Breast epithelium (tissue), 4 donors: ENCODE measurements around the gene IER3IP1. TPM values are rescaled to one million over a fixed set of nuclear protein-coding genes. Genes with fewer than 3 reads are reported as not detected.

Experiments
- DNase-seq, 2 donors: peaks; one replicate each; pipeline ENCODE4 v3.0.0-alpha.2; 2019; ENCODE audit warnings: low spot score in 2 of 2
- H3K27ac ChIP-seq, 2 donors: fragments of 200-600 bp; sonication (generic) in 1 of 2; one replicate each; pipeline ENCODE4 v1.5.1; 2016 to 2019; ENCODE audit warnings: mild to moderate bottlenecking in 1 of 2
- H3K27me3 ChIP-seq, 2 donors: fragments of 200-600 bp; sonication (generic) in 1 of 2; one replicate each; pipeline versions ENCODE4 v1.5.1 to v1.6.0; 2017 to 2019; ENCODE audit warnings: control low read depth in 1 of 2, mild to moderate bottlenecking in 1 of 2
- H3K36me3 ChIP-seq: fragments of 200-600 bp; one replicate; pipeline ENCODE4 v1.5.1; 2019
- H3K4me1 ChIP-seq, 2 donors: fragments of 200-600 bp; sonication (generic); one replicate each; pipeline ENCODE4 v1.5.1; 2016 to 2019; ENCODE audit warnings: control low read depth in 1 of 2
- H3K4me3 ChIP-seq, 3 donors: fragments of 200-600 bp; sonication (generic); 1 replicate in 2 of 3; 2 replicates in 1 of 3; pipeline ENCODE4 v1.5.1; 2016 to 2019; ENCODE audit warnings: mild to moderate bottlenecking in 3 of 3, moderate library complexity in 2 of 3
- H3K9me3 ChIP-seq, 2 donors: fragments of 200-600 bp; sonication (generic) in 1 of 2; one replicate each; pipeline ENCODE4 v1.5.1; 2016 to 2019; ENCODE audit warnings: control low read depth in 1 of 2
- CTCF ChIP-seq, 3 donors: fragments of 450-650 bp; IDR thresholded peaks; one replicate each; pipeline ENCODE4 v1.5.1; 2016 to 2017; ENCODE audit warnings: antibody characterized with exemption in 3 of 3, mild to moderate bottlenecking in 3 of 3, moderate library complexity in 3 of 3
- POLR2A ChIP-seq: fragments of 450-650 bp; IDR thresholded peaks from one replicate; pipeline ENCODE4 v1.6.1; 2016; ENCODE audit warnings: antibody characterized with exemption, mild to moderate bottlenecking, moderate library complexity
- POLR2AphosphoS5 ChIP-seq, 3 donors: sonication (generic); formaldehyde crosslinking; IDR thresholded peaks; one replicate each; pipeline ENCODE4 v1.6.1; 2017; ENCODE audit warnings: antibody characterized with exemption in 3 of 3
- intact Hi-C: fragments of 100-400 bp; cut with DNase I; formaldehyde crosslinking; loops from one replicate; pipeline ENCODE4 v1.15.1; 2023; ENCODE audit warnings: low total_unique reads
- total RNA-seq, 3 donors: library from RNA; depleted of rRNA; stranded (reverse); fragments of >200 nt; gene quantifications; one replicate each; pipeline ENCODE4 v1.1.0, GENCODE V29; 2016

IER3IP1 gene
- total RNA-seq = 10 to 100 TPM; 10.4 to 15.1 (median 13.8) TPM

- Histone ChIP-seq H3K9me3 (no peaks in the 10 kb centered on the region), H3K27ac (peak within 1 kb of the TSS; percentile 80 to 84), H3K36me3 (no peaks in the 10 kb centered on the region), H3K27me3 (no peaks in the 10 kb centered on the region), H3K4me3 (peak within 1 kb of the TSS; percentile 74 to 100 (median 90)), H3K4me1 (peaks cover 0 to 7% of the 10 kb centered on the region in 2 donors)
- DNase-seq = peak; percentile 73 to 82
- intact Hi-C loops = no loop called here
- TF ChIP-seq POLR2AphosphoS5 (IDR thresholded peaks at IDR 0.05) = peak; percentile 69 to 90 (median 73)
- no peak for TF ChIP-seq POLR2A
- TF ChIP-seq CTCF (IDR thresholded peaks at IDR 0.05) = peak in 1 of 3 donors; percentile 20
These were observed at the start of gene IER3IP1 for GRCh38 chr18:47175898-47176575. Gene IER3IP1 (minus strand): TSS chr18:47176364. CDS start chr18:47176277, 87 bp downstream.

DNA sequence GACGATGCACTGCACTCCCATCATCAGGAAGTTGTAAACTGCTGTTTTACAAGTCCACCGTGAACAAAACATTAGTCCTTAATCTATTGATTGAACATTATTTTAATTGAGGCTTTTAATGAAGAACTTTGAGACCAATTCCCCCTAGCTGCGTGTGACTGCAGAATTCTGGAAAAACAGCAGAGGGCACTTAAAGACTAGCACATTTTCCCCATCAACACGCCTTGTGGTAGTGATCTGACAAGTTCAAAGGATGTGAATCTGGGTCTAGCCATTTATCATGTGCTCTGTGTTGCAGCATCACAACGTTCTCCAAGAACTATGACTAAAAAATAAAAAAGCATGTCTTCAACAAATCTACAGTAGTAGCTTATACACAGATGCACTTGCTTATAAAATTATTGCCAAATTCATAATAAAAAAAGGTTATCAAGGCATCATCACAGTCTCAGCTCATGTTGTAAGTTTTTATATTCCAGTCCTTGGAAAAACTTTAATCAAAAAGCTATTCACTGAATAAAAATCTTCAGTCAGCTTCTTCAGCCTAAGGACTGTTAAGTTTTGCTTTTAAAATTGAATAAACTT lies 39.5 kb upstream of the IER3IP1 start:
- H3K9me3 ChIP-seq = no peaks in the 10 kb centered on the region
- no peaks in the 10 kb centered on the region for H3K4me1 ChIP-seq
- no peak for DNase-seq
- intact Hi-C loops = no loop called here
- peaks cover 0 to 3% of the 10 kb centered on the region in 2 donors for H3K27me3 ChIP-seq
- H3K4me3 ChIP-seq = no peak overlapping the region
- no peak for TF ChIP-seq POLR2AphosphoS5 (IDR thresholded peaks at IDR 0.05)
- peak in 2 of 3 donors; percentile 50 to 64 for TF ChIP-seq CTCF (IDR thresholded peaks at IDR 0.05)
- H3K36me3 ChIP-seq = no peaks in the 10 kb centered on the region
- H3K27ac ChIP-seq = no peak overlapping the region

DNA sequence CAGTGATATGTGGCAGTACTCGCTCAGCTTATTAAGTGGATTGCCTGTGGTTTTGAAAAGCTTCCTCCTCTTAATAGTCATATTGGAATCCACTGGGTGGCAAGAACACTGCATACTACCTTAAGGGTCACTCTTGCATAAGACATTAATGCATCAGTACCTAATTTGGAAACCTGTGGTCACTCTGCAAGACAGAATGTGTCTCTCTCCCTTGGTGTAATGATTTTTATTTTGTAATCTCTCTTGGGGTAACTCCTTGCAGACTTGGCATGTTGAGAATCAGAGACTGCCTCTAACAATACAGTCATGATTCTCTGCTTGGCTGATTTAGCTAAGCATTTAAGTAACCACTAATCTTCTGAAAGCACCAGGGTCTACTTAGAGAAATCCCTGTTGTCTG lies 33.0 kb upstream of the IER3IP1 start:
- Histone ChIP-seq H3K36me3 (no peaks in the 10 kb centered on the region), H3K4me3 (no peak overlapping the region), H3K9me3 (no peaks in the 10 kb centered on the region), H3K27ac (no peak overlapping the region), H3K27me3 (no peaks in the 10 kb centered on the region), H3K4me1 (no peaks in the 10 kb centered on the region)
- TF ChIP-seq CTCF (IDR thresholded peaks at IDR 0.05) (no peak), POLR2AphosphoS5 (IDR thresholded peaks at IDR 0.05) (no peak), POLR2A (no peak)
- no peak for DNase-seq
- intact Hi-C loops = no loop called here

- H3K4me3 ChIP-seq = no peak overlapping the region
- H3K4me1 ChIP-seq = no peaks in the 10 kb centered on the region
- H3K9me3 ChIP-seq = no peaks in the 10 kb centered on the region
- intact Hi-C loops = no loop called here
- TF ChIP-seq POLR2A (no peak), CTCF (IDR thresholded peaks at IDR 0.05) (no peak), POLR2AphosphoS5 (IDR thresholded peaks at IDR 0.05) (no peak)
- H3K36me3 ChIP-seq = no peaks in the 10 kb centered on the region
- no peak for DNase-seq
- H3K27me3 ChIP-seq = no peaks in the 10 kb centered on the region
- no peak overlapping the region for H3K27ac ChIP-seq
These were observed 30.9 kb upstream of the IER3IP1 start for GRCh38 chr18:47206945-47207637.
